ENCODE data around the gene CCDC34.
"Not testable (repeated sequence)": the region's sequence is repeated elsewhere in the genome, so short reads cannot be mapped to it uniquely, and the experiment has no call there.

GRCh38 chr11:27327064-27327463, 36.0 kb downstream of the CCDC34 start:
- TF ChIP-seq CTCF (IDR thresholded peaks at IDR 0.05; ENCODE audit: low read length); EZH2 (IDR thresholded peaks at IDR 0.05; ENCODE audit: borderline replicate concordance, low read length): not testable (repeated sequence)

Data from OCI-LY1 (cell line).